ENCODE results near the gene OGFOD2. TPM values are rescaled to one million over a fixed set of nuclear protein-coding genes. Genes with fewer than 3 reads are reported as not detected.

OGFOD2 gene
- total and polyA plus RNA-seq, 2 of the 13 experiments (the other 11 are each of a cell fraction or from before 2014, with no cell fraction given): 13.2 to 14.6 TPM

GRCh38 chr12:122974274-122974891 is 661 bp upstream of the OGFOD2 start (continued):
- TF ChIP-seq, protein P1, sequence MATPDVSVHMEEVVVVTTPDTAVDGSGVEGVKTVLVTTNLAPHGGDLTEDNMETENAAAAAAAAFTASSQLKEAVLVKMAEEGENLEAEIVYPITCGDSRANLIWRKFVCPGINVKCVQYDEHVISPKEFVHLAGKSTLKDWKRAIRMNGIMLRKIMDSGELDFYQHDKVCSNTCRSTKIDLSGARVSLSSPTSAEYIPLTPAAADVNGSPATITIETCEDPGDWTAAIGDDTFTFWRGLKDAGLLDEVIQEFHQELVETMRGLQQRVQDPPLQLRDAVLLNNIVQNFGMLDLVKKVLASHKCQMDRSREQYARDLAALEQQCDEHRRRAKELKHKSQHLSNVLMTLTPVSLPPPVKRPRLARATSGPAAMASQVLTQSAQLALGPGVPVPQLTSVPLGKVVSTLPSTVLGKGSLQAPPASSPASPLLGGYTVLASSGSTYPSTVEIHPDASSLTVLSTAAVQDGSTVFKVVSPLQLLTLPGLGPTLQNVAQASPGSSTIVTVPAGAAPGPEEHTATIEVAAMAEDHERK (CRISPR knock-in tag; IDR thresholded peaks at IDR 0.05; ENCODE audit: low read depth): 0 out of 2 replicates have a peak, but pooled peaks have one; percentile 32
- TF ChIP-seq HNRNPUL1 (IDR thresholded peaks at IDR 0.05; ENCODE audit: low read depth, low read length) (no peak), MTF2 (CRISPR knock-in tag; IDR thresholded peaks at IDR 0.05; ENCODE audit: borderline replicate concordance) (no peak), ZNF414 (CRISPR knock-in tag; IDR thresholded peaks at IDR 0.05) (peak; percentile 59), ZNF326 (CRISPR knock-in tag; IDR thresholded peaks at IDR 0.05; ENCODE audit: borderline replicate concordance) (no peak), SSRP1 (CRISPR knock-in tag; IDR thresholded peaks at IDR 0.05) (no peak), NFE2L2 (IDR thresholded peaks at IDR 0.05; ENCODE audit: low read length) (no peak), FOXJ3 (CRISPR knock-in tag; IDR thresholded peaks at IDR 0.05; ENCODE audit: borderline replicate concordance) (no peak), HNRNPH1 (optimal IDR thresholded peaks at IDR 0.05; ENCODE audit: low read depth, low read length) (no peak), TCF7 (IDR thresholded peaks at IDR 0.05; ENCODE audit: low read depth) (no peak), TRIM22 (IDR thresholded peaks at IDR 0.05) (no peak), ZNF225 (CRISPR knock-in tag; IDR thresholded peaks at IDR 0.05) (no peak; the same call in 1 of the 2 replicates), HNRNPK (IDR thresholded peaks at IDR 0.05; ENCODE audit: low read depth, low read length, poor library complexity, severe bottlenecking) (no peak), MEF2D (CRISPR knock-in tag; IDR thresholded peaks at IDR 0.05) (no peak), ZNF292 (CRISPR knock-in tag; IDR thresholded peaks at IDR 0.05; ENCODE audit: borderline replicate concordance, low read depth) (no peak), LCORL (IDR thresholded peaks at IDR 0.05) (no peak), LCORL (CRISPR knock-in tag; IDR thresholded peaks at IDR 0.05) (no peak; the same call in 1 of the 2 replicates), ARID2 (CRISPR knock-in tag; IDR thresholded peaks at IDR 0.05; ENCODE audit: borderline replicate concordance) (no peak), ZNF609 (CRISPR knock-in tag; IDR thresholded peaks at IDR 0.05; ENCODE audit: borderline replicate concordance) (no peak)
- TF ChIP-seq, protein P2, sequence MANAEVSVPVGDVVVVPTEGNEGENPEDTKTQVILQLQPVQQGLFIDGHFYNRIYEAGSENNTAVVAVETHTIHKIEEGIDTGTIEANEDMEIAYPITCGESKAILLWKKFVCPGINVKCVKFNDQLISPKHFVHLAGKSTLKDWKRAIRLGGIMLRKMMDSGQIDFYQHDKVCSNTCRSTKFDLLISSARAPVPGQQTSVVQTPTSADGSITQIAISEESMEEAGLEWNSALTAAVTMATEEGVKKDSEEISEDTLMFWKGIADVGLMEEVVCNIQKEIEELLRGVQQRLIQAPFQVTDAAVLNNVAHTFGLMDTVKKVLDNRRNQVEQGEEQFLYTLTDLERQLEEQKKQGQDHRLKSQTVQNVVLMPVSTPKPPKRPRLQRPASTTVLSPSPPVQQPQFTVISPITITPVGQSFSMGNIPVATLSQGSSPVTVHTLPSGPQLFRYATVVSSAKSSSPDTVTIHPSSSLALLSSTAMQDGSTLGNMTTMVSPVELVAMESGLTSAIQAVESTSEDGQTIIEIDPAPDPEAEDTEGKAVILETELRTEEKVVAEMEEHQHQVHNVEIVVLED (CRISPR knock-in tag; IDR thresholded peaks at IDR 0.05; ENCODE audit: borderline replicate concordance): no peak

Measured in HepG2 (cell line).